Measurements from ENCODE around the gene ZNF689. TPM values are rescaled to one million over a fixed set of nuclear protein-coding genes. Genes with fewer than 3 reads are reported as not detected.
A peak's percentile ranks its signal among the peaks of the same experiment; 100 is the strongest.
"Not testable (repeated sequence)": the region's sequence is repeated elsewhere in the genome, so short reads cannot be mapped to it uniquely, and the experiment has no call there.

The ZNF689 gene
- total RNA-seq, 2 experiments from 2014 or later, result 8.7 to 9.9 TPM

DNA sequence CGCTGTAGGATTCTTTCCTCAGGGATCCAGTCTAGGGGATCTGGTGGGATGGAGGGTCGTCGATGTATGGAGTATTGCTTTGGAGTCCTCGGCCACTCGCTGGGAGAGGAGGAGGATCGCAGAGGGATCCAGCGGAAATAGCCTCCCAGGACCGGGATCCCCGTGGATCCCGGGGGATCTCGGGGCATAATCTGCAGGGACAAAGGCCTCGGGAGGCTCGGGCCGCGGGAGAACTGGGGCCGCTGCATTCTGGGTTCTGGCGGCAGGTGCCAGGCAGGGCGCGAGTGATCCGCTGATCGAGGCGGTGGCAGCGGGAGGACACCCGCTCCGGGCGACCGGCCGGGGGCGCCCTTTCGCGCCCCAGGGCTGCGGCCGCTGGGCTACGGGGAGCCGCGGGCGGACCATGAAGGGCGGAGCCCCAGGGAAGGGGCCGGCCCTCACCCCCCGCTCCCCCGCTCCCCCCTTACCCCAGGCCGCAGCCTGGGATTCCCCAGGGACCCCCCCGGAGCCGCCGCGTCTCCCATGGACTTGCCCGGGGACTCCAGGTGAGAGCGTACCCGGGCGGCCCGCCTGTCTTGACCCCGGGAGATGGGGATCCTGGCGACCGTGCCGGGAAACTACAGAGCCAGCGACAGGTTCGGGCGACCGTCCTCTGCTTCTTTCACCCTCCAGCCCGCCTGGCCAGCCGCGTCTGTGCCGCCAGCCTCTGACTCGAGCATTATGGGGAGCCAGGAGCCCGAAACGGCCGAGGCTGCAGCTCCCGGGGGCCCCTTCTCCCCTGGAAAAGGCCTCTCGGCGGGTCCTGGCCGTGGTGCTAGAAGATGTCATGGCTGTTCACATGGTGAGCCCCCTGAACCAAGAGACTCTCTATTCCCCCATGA, 41.2 kb upstream of the ZNF689 start:
- H3K9me3 Mint-ChIP-seq, result no peaks in the 10 kb centered on the region
- peak overlapping the region; percentile 96 for H3K27ac Mint-ChIP-seq
- POLR2A ChIA-PET, result interaction anchor here (1.0 to 2.5 kb wide), 9 partner anchors 8 to 280 kb away, joined by 3 to 17 read pairs (median 5); partner anchors contain the start of genes ZNF688, ZNF689 and ZNF747
- DNase-seq, result peak; percentile 89
- peak overlapping the region; percentile 92 for H3K4me3 Mint-ChIP-seq
- no peaks in the 10 kb centered on the region for H3K27me3 Mint-ChIP-seq
- intact Hi-C loops (cut with micrococcal nuclease), result loop anchor here (2.0 to 10.0 kb wide), 6 partner anchors 47 to 847 kb away; partner anchors contain the start of genes ALDOA, FBXL19, SRCAP and ZNF768
- H3K36me3 Mint-ChIP-seq, result peaks cover 28% of the 10 kb centered on the region
- H3K4me1 Mint-ChIP-seq (ENCODE audit: low read depth), result peaks cover 23% of the 10 kb centered on the region
- CTCF ChIA-PET, result interaction anchor here (0.6 to 3.0 kb wide), 20 partner anchors 8 to 560 kb away, joined by 3 to 29 read pairs (median 6); partner anchors contain the start of genes DCTPP1, FBRS, TBX6 and ZNF689

DNA sequence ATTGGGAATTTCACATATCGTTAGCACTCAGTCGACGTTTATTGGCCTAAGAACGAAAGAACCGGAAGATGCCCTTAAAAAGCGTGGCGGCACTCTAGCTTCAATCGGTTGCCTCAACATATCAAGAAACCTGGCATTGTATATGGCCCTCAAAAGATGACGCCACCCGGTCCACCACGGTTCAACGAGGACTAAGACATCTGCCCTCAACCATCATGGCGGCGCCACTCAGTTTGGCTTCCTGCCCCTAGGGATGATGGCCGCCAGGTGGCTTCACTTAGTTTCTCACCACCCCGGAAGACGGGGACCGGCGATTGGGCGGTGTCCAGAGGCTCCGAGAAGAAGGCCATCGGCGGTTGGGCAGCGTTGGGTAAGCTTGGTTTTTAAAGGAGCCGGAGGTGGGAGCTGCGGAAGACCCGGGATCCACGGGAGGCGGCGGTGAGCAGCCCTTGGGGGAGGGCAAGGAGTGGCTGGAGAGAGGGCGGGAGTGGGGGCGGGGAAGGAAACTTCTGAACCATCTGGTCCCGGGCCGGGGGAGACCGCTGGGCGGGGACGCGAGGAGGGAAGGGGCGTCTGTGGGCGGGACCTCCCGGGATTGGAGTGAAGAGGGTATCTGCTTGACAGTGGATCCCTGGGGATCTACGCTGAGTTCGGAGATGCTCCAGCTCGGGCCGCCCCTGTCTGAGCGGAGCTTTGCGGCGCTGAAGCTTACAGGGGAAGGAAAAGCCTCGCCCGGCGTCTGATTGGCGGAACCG, 40.4 kb upstream of the ZNF689 start, which contains the start of gene PRR14:
PRR14 (plus strand) TSS at position 592 of the 755 bp plus-strand sequence. CDS start 686 bp downstream, outside the sequence.
- peak within 1 kb of the TSS; percentile 92 for H3K4me3 Mint-ChIP-seq
- POLR2A ChIA-PET, result interaction anchor here (0.8 to 2.5 kb wide), 13 partner anchors 9 to 280 kb away, joined by 3 to 17 read pairs (median 5); partner anchors contain the start of genes ZNF688, ZNF689, ZNF747 and ZNF764
- peak; percentile 100 for DNase-seq
- CTCF ChIA-PET, result interaction anchor here (0.5 to 3.0 kb wide), 23 partner anchors 8 to 559 kb away, joined by 3 to 29 read pairs (median 5); partner anchors contain the start of genes DCTPP1, FBRS, TBX6 and ZNF689
- H3K9me3 Mint-ChIP-seq, result no peaks in the 10 kb centered on the region
- H3K27me3 Mint-ChIP-seq, result no peaks in the 10 kb centered on the region
- peaks cover 21% of the 10 kb centered on the region for H3K4me1 Mint-ChIP-seq (ENCODE audit: low read depth)
- H3K27ac Mint-ChIP-seq, result peak within 1 kb of the TSS; percentile 96
- H3K36me3 Mint-ChIP-seq, result peaks cover 23% of the 10 kb centered on the region
- intact Hi-C loops (cut with micrococcal nuclease), result loop anchor here (1.0 to 10.0 kb wide), 11 partner anchors 8 to 846 kb away; partner anchors contain the start of genes ALDOA, FBRS, FBXL19 and SRCAP

DNA sequence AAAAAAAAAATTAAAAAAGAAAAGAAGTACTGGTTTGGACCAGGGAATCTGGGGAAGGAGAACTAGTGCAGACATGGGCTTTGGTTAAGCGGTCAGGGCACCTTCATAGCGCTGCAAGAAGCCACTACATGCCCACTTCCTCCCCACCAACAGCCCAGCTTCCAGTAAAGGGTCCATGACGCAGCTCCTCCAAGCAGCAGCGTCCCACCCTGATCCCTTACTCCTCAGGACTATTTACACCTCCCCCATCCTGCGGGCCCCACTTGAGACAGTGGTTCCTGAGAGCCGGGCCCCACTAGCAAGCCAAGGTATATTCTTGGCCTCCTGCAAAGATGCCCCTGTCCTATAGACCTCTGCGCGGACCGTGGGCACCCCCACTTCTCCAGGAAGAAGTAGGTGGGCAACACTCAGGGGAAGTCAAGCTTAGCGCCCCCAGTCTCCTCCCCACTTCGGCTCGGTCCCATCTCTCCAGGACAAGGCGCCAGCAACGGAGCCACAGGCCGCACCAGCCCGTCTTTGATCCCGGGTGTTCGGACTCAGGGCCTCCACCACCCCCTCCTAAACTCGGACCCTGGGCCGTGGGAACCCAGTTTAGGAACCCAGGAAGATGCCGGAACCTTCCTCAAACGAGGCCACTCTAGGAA, 39.7 kb upstream of the ZNF689 start:
- DNase-seq, result peak; percentile 42
- POLR2A ChIA-PET, result interaction anchor here (0.8 to 2.5 kb wide), 11 partner anchors 10 to 279 kb away, joined by 3 to 17 read pairs (median 5); partner anchors contain the start of genes ZNF688, ZNF747, ZNF764 and ZNF771
- peak overlapping the region; percentile 92 for H3K4me3 Mint-ChIP-seq

DNA sequence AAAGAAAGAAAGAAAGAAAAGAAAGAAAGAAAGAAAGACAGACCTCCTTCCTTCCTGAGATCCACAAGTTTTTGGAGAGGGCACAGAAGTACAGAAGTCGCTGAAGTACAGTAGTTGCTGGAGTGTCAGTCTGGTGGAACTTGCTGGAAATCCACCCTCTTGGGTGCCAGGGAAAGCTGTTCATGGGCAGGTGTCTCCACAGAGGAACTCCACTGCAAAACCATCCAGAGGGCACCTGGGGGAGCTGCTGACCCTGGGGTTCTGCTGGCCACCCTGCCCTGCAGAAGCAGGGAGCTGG, 37.0 kb upstream of the ZNF689 start:
- DNase-seq, result no peak
- Mint-ChIP-seq H3K9me3 (no peaks in the 10 kb centered on the region), H3K27me3 (no peaks in the 10 kb centered on the region), H3K27ac (no peak overlapping the region), H3K4me3 (no peak overlapping the region), H3K4me1 (ENCODE audit: low read depth) (peaks cover 12% of the 10 kb centered on the region), H3K36me3 (peaks cover 2% of the 10 kb centered on the region)
- intact Hi-C loops (cut with micrococcal nuclease), result no loop called here
- ChIA-PET CTCF (interaction anchor here (0.7 to 1.1 kb wide), 2 partner anchors 32 to 49 kb away, joined by 3 read pairs; no protein-coding TSS in a partner anchor), POLR2A (no interaction called here)

More for the DNA sequence above, 39.7 kb upstream of the ZNF689 start:
- intact Hi-C loops (cut with micrococcal nuclease), result loop anchor here (1.0 to 10.0 kb wide), 11 partner anchors 8 to 845 kb away; partner anchors contain the start of genes ALDOA, FBRS, FBXL19 and SRCAP
- Mint-ChIP-seq H3K27me3 (no peaks in the 10 kb centered on the region), H3K36me3 (peaks cover 17% of the 10 kb centered on the region), H3K4me1 (ENCODE audit: low read depth) (peaks cover 21% of the 10 kb centered on the region), H3K9me3 (no peaks in the 10 kb centered on the region), H3K27ac (peak overlapping the region; percentile 96)
- CTCF ChIA-PET, result interaction anchor here (0.8 to 3.0 kb wide), 19 partner anchors 9 to 558 kb away, joined by 3 to 29 read pairs (median 6); partner anchors contain the start of genes DCTPP1, FBRS, TBX6 and ZNF689

DNA sequence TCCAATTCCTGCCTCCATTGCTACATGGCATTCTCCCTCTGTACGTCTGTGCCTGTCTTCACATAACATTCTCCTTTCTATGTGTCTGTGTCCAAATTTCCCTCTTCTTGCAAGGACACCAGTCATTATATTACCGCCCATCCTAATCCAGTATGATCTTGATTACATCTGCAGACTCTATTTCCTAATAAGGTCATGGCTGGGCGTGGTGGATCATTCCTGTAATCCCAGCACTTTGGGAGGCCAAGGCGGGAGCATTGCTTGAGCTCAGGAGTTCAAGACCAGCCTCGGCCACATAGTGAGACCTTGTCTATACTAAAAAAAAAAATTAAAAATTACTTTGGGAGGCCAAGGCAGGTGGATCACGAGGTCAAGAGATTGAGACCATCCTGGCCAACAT, 35.5 kb upstream of the ZNF689 start:
- intact Hi-C loops (cut with micrococcal nuclease), result no loop called here
- DNase-seq, result no peak
- ChIA-PET CTCF (no interaction called here), POLR2A (no interaction called here)
- H3K27me3 Mint-ChIP-seq, result no peaks in the 10 kb centered on the region
- H3K36me3 Mint-ChIP-seq, result no peaks in the 10 kb centered on the region
- H3K9me3 Mint-ChIP-seq, result no peaks in the 10 kb centered on the region
- peaks cover 7% of the 10 kb centered on the region for H3K4me1 Mint-ChIP-seq (ENCODE audit: low read depth)
- H3K4me3 Mint-ChIP-seq, result no peak overlapping the region
- no peak overlapping the region for H3K27ac Mint-ChIP-seq

DNA sequence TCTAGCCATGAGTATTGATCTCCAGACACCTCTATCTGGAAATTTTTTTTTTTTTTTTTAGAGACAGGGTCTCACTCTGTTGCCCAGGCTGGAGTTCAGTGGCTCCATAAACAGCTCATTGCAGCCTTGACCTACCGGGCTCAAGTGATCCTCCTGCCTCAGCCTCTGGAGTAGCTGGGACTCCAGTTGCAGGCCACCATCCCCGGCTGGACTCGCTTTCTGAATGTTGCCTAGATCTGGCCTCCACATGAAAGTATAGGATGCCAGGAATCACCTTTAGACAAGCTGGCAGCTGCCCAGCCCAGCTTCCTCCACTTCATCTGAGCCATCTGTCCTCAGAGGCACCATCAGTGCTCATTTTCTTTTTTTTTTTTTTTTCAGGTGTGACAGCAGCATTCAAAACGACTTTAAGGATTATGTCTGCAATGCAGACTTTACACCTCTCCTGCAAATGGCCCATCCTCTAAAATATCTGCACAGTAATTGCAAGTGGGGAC, 34.2 kb upstream of the ZNF689 start:
- no peaks in the 10 kb centered on the region for H3K36me3 Mint-ChIP-seq
- DNase-seq, result no peak
- POLR2A ChIA-PET, result no interaction called here
- intact Hi-C loops (cut with micrococcal nuclease), result no loop called here
- no peak overlapping the region for H3K4me3 Mint-ChIP-seq
- no peaks in the 10 kb centered on the region for H3K27me3 Mint-ChIP-seq
- H3K27ac Mint-ChIP-seq, result no peak overlapping the region
- no peaks in the 10 kb centered on the region for H3K4me1 Mint-ChIP-seq (ENCODE audit: low read depth)
- H3K9me3 Mint-ChIP-seq, result no peaks in the 10 kb centered on the region
- CTCF ChIA-PET, result interaction anchor here (0.9 to 2.0 kb wide), 5 partner anchors 11 to 49 kb away, joined by 3 to 4 read pairs (median 3); no protein-coding TSS in a partner anchor

DNA sequence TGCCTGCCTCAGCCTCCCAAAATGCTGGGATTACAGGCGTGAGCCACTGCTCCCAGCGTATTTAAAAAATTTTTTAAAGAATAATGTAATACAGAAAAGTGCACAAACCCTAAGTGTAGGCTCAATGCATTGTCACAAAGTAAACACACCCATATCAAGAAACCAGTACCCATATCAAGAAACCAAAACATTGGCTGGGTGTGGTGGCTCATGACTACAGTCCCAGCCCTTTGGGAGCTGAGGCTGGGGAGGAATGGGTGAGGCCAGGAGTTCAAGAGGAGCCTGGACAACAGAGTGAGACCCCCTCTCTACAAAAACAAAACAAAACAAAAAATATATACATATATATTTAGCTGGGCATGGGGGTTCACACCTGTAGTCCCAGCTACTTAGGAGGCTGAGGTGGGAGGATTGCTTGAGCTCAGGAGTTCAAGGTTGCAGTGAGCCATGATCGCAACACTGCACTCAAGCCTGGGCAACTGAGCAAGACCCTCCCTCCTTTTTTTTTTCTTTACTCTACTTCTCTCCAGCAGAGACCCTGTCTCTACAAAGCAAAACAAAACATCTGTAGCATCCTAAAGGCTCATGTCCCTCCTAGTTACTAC, 31.3 kb upstream of the ZNF689 start:
- intact Hi-C loops (cut with micrococcal nuclease), result no loop called here
- H3K4me3 Mint-ChIP-seq, result no peak overlapping the region
- no peaks in the 10 kb centered on the region for H3K36me3 Mint-ChIP-seq
- POLR2A ChIA-PET, result no interaction called here
- H3K9me3 Mint-ChIP-seq, result no peaks in the 10 kb centered on the region
- no peak for DNase-seq
- no peak overlapping the region for H3K27ac Mint-ChIP-seq
- no peaks in the 10 kb centered on the region for H3K27me3 Mint-ChIP-seq
- CTCF ChIA-PET, result interaction anchor here (0.6 to 2.1 kb wide), 4 partner anchors 9 to 212 kb away, joined by 3 to 6 read pairs (median 4); partner anchors contain the start of genes DCTPP1 and PRR14
- H3K4me1 Mint-ChIP-seq (ENCODE audit: low read depth), result no peaks in the 10 kb centered on the region

DNA sequence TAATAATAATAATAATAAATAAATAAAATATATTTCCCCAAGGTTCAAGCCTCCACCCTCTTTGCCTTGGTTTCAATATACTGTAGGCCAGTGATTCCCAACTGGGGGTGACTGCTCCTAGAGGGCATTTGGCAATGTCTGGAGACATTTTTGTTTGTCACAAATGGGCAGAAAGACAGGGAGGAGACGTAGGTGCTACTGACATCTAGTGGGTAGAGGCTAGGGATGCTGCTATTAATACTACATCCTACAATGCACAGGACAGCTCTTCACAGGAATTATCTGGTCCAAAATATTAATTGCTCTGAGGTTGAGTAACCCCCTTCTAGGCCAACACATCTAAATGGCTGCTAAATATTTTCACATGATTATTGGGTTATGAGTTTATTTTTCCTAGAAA, 27.8 kb upstream of the ZNF689 start:
- intact Hi-C loops (cut with micrococcal nuclease), result no loop called here
- Mint-ChIP-seq H3K27me3 (no peaks in the 10 kb centered on the region), H3K4me3 (no peak overlapping the region), H3K4me1 (ENCODE audit: low read depth) (peaks cover 9% of the 10 kb centered on the region), H3K9me3 (no peaks in the 10 kb centered on the region), H3K27ac (no peak overlapping the region), H3K36me3 (peaks cover 4% of the 10 kb centered on the region)
- DNase-seq, result peak; percentile 33
- CTCF ChIA-PET, result interaction anchor here (0.6 to 1.6 kb wide), 4 partner anchors 9 to 208 kb away, joined by 3 to 7 read pairs (median 4); partner anchors contain the start of genes DCTPP1 and PRR14
- POLR2A ChIA-PET, result interaction anchor here (0.6 kb wide), 1 partner anchor 10 kb away, joined by 3 read pairs; no protein-coding TSS in a partner anchor

DNA sequence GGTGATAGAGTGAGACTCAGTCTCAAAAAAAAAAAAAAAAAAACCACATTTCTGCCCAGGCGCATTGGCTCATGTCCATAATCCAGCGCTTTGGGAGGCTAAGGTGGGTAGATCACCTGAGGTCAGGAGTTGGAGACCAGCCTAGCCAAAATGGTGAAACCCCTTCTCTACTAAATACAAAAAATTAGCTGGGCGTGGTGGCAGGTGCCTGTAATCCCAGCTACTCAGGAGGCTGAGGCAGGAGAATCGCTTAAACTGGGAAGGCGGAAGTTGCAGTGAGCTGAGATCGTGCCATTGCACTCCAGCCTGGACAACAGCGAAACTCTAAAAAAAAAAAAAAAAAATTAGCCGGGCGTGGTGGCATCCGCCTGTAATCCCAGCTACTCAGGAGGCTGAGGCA, 26.9 kb upstream of the ZNF689 start:
- ChIA-PET POLR2A (interaction anchor here (0.6 kb wide), 2 partner anchors 11 to 154 kb away, joined by 3 read pairs; no protein-coding TSS in a partner anchor), CTCF (interaction anchor here (1.1 to 2.1 kb wide), 5 partner anchors 8 to 207 kb away, joined by 3 to 13 read pairs (median 5); partner anchors contain the start of genes DCTPP1 and PRR14)
- DNase-seq; H3K27me3 Mint-ChIP-seq; H3K9me3 Mint-ChIP-seq; H3K36me3 Mint-ChIP-seq; intact Hi-C loops (cut with micrococcal nuclease); H3K4me1 Mint-ChIP-seq (ENCODE audit: low read depth); H3K4me3 Mint-ChIP-seq; H3K27ac Mint-ChIP-seq: not testable (repeated sequence)

DNA sequence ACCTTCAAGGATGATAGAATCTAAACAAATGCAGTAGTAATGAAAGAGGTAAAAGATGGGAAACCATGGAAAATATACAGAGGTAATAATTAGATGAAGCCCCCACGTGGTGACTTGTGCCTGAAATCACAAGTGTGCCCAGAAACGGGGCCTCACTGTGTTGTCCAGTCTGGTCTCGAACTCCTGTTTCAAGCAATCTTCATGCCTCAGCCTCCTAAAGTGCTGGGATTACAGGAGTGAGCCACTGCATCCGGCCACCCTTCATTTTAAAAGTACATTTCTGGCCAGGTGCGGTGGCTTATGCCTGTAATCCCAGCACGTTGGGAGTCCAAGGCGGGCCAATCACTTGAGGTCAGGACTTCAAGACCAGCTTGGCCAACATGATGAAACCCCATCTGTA, 26.4 kb upstream of the ZNF689 start:
- Mint-ChIP-seq H3K27me3 (no peaks in the 10 kb centered on the region), H3K9me3 (no peaks in the 10 kb centered on the region), H3K4me1 (ENCODE audit: low read depth) (peaks cover 9% of the 10 kb centered on the region), H3K4me3 (no peak overlapping the region), H3K36me3 (peaks cover 4% of the 10 kb centered on the region), H3K27ac (no peak overlapping the region)
- intact Hi-C loops (cut with micrococcal nuclease), result no loop called here
- CTCF ChIA-PET, result interaction anchor here (1.1 to 2.1 kb wide), 7 partner anchors 14 to 207 kb away, joined by 3 to 13 read pairs (median 5); partner anchors contain the start of genes DCTPP1 and PRR14
- POLR2A ChIA-PET, result interaction anchor here (0.6 kb wide), 2 partner anchors 10 to 153 kb away, joined by 3 read pairs; no protein-coding TSS in a partner anchor
- no peak for DNase-seq
